Activated naive CD4-positive, alpha-beta T cell treated with anti-CD3 and anti-CD28 coated beads for 36 hours (primary cell): ENCODE data around the gene MAPK13. TPM values are rescaled to one million over a fixed set of nuclear protein-coding genes. Genes with fewer than 3 reads are reported as not detected.
"Not testable (repeated sequence)": the region's sequence is repeated elsewhere in the genome, so short reads cannot be mapped to it uniquely, and the experiment has no call there.

Source experiments
- CTCF ChIA-PET: fragments of 350-600 bp; sonication (Branson Sonifier 250); formaldehyde crosslinking; loops from one replicate; lab custom pipeline; 2021; ENCODE audit warnings: antibody characterized with exemption; lab: Charles Lee
- DNase-seq: peaks from one replicate; pipeline ENCODE4 v3.0.0-alpha.2; 2020
- H3K27ac Mint-ChIP-seq: one replicate; pipeline ENCODE4 v1.8.0; 2021; ENCODE audit warnings: mild to moderate bottlenecking, mixed read lengths
- H3K27me3 Mint-ChIP-seq: one replicate; pipeline ENCODE4 v1.8.0; 2021; ENCODE audit warnings: low read depth, mixed read lengths
- H3K36me3 Mint-ChIP-seq: one replicate; pipeline ENCODE4 v1.8.0; 2021; ENCODE audit warnings: low read depth, mixed read lengths
- H3K4me1 Mint-ChIP-seq: one replicate; pipeline ENCODE4 v1.8.0; 2021; ENCODE audit warnings: low read depth, mixed read lengths
- H3K4me3 Mint-ChIP-seq: one replicate; pipeline ENCODE4 v1.8.0; 2021; ENCODE audit warnings: mild to moderate bottlenecking, moderate library complexity, mixed read lengths
- H3K9me3 Mint-ChIP-seq: one replicate; pipeline ENCODE4 v1.8.0; 2021; ENCODE audit warnings: mixed read lengths
- intact Hi-C: fragments of 100-400 bp; cut with micrococcal nuclease; formaldehyde crosslinking; loops from one replicate; pipeline ENCODE4 v1.15.1; 2023
- total RNA-seq, 2 experiments: library from RNA; stranded (reverse); gene quantifications; one replicate each; pipeline ENCODE4 v1.2.3, GENCODE V29; 2021

The MAPK13 gene
- total RNA-seq, 2 experiments from 2014 or later = 49.8 to 51.4 TPM

DNA sequence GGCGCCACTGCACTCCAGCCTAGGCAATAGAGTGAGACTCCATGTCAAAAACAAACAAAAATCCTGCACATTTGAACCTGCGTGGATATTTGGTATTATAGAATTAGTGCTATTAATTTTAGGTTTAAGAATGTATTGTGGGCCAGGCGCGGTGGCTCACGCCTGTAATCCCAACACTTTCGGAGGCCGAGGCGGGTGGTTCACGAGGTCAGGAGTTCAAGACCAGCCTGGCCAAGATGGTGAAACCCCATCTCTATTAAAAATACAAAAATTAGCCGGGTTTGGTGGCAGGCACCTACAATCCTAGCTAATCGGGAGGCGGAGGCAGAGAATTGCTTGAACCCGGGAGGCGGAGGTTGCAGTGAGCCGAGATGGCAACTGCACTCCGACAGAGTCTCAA is 979 bp upstream of the MAPK13 start:
- H3K4me1 Mint-ChIP-seq = peaks cover 52% of the 10 kb centered on the region
- not testable (repeated sequence) for H3K27ac Mint-ChIP-seq, H3K27me3 Mint-ChIP-seq, H3K9me3 Mint-ChIP-seq, DNase-seq
- intact Hi-C loops = loop anchor here (10.0 kb wide), 1 partner anchor 465 kb away; the partner anchor contains the start of gene SRSF3
- CTCF ChIA-PET = interaction anchor here (1.0 to 4.6 kb wide), 3 partner anchors 7 to 75 kb away, joined by 4 to 33 read pairs (median 4); no protein-coding TSS in a partner anchor
- H3K36me3 Mint-ChIP-seq = peaks cover 17% of the 10 kb centered on the region
- H3K4me3 Mint-ChIP-seq = peak overlapping the region; percentile 10

DNA sequence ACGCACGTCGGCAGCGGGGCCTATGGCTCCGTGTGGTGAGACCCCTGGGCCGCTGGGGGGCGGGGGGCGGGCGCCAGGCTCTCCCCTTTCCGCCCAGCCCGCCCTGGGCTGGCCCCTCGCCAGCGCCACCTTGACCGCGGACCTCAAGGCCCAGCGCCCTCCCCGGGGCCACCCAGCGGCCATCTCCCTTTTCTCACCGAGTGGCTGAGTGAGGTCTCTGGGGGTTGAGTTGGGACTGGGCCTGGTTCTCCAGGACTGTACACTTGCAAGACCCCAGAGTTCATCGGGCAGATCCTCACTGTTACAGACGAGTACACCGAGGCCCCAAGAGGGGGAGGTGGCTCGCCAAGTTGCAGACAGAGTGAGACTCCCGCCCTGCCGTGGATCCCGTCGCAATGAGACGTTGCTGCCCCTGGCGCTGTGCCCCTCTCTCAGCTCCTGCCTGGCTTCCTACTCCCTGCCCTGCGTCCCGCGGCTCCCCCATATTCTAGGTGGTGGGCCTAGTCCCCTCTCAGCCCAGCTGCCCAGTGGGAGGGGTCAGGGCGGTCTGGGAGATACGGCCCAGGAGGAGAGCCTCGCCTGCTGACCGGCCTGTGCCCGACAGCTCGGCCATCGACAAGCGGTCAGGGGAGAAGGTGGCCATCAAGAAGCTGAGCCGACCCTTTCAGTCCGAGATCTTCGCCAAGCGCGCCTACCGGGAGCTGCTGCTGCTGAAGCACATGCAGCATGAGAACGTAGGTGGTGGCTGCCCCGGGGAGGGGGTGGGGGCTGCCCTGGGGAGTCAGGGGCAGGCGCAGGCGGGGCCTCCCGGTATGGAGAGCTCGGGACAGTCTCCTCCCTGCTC is 576 bp downstream of the MAPK13 start:
- Mint-ChIP-seq H3K4me1 (peaks cover 47% of the 10 kb centered on the region), H3K27me3 (no peaks in the 10 kb centered on the region), H3K4me3 (peak overlapping the region; percentile 83), H3K9me3 (no peaks in the 10 kb centered on the region), H3K36me3 (peaks cover 22% of the 10 kb centered on the region), H3K27ac (peak overlapping the region; percentile 93)
- peak; percentile 87 for DNase-seq
- CTCF ChIA-PET = interaction anchor here (0.5 to 4.6 kb wide), 11 partner anchors 9 to 395 kb away, joined by 3 to 33 read pairs (median 5); no protein-coding TSS in a partner anchor
- intact Hi-C loops = loop anchor here (1.0 to 5.0 kb wide), 6 partner anchors 11 to 626 kb away; partner anchors contain the start of genes BRPF3, KCTD20, MAPK14 and PXT1

- Mint-ChIP-seq H3K4me1 (peaks cover 41% of the 10 kb centered on the region), H3K9me3 (no peaks in the 10 kb centered on the region), H3K36me3 (peaks cover 27% of the 10 kb centered on the region), H3K27ac (peak overlapping the region; percentile 93), H3K4me3 (peak overlapping the region; percentile 83), H3K27me3 (no peaks in the 10 kb centered on the region)
- CTCF ChIA-PET = interaction anchor here (0.5 to 4.6 kb wide), 11 partner anchors 9 to 395 kb away, joined by 3 to 33 read pairs (median 5); no protein-coding TSS in a partner anchor
- intact Hi-C loops = loop anchor here (1.0 to 5.0 kb wide), 6 partner anchors 11 to 626 kb away; partner anchors contain the start of genes BRPF3, KCTD20, MAPK14 and PXT1
- peak; percentile 85 for DNase-seq
Observed at GRCh38 chr6:36131511-36132245, 1.4 kb downstream of the MAPK13 start.

DNA sequence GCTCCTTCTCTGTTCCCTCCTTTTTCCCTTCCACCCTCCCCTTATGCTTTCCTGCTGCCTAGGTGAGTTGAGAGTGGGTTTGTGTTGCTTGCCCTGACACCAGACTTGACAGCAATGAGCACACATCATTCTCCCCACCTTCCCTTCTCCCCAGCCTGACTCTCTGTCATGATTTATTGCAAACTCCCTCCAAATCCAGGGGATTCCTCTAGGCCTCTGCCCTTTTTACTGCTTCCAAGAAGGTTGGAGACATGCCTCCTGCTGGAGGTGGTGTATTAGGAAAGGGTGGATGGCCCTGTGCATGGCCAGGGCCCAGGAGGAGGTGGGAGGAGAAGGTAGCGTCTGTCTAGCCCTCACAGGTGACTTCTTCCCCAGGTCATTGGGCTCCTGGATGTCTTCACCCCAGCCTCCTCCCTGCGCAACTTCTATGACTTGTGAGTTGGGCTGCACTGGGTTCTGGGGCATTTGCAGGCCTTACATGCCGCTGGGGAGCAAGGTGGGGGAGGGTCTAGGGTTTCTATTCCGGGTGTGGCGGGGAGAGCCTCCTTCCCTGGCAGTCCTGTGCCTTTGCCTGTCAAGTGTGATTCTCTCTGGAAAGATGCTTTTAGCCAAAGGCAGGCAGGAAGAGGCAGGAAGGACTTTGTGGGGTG is 2.1 kb downstream of the MAPK13 start:
- CTCF ChIA-PET = interaction anchor here (0.8 to 4.6 kb wide), 9 partner anchors 9 to 170 kb away, joined by 3 to 33 read pairs (median 5); no protein-coding TSS in a partner anchor
- Mint-ChIP-seq H3K27me3 (no peaks in the 10 kb centered on the region), H3K27ac (peak overlapping the region; percentile 93), H3K4me3 (peak overlapping the region; percentile 83), H3K36me3 (peaks cover 33% of the 10 kb centered on the region), H3K4me1 (peaks cover 34% of the 10 kb centered on the region), H3K9me3 (no peaks in the 10 kb centered on the region)
- intact Hi-C loops = loop anchor here (5.0 kb wide), 2 partner anchors 310 to 625 kb away; partner anchors contain the start of genes KCTD20 and PXT1
- DNase-seq = no peak

DNA sequence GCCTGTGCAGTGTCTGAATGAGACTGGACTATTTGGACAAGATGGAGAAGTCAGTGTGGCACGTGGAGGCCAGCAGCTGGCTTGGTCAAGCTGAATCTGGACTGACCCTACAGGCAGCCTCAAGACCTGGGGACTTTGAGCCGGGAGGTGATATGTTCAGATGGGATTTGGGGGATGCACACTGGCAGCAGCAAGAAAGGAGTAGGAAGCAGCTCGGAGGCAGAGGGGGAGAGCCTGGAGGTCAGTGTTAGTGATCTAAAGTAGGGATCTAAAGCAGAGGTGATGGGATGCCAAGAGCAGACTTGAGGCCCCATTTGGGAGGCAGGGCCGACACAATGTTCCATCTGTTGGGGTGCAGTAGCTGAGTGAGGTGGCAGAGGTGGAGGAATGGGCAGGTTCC is 2.8 kb downstream of the MAPK13 start:
- DNase-seq = no peak
- peaks cover 32% of the 10 kb centered on the region for H3K4me1 Mint-ChIP-seq
- H3K4me3 Mint-ChIP-seq = no peak overlapping the region
- CTCF ChIA-PET = interaction anchor here (0.9 to 4.6 kb wide), 2 partner anchors 9 to 11 kb away, joined by 3 to 33 read pairs; no protein-coding TSS in a partner anchor
- intact Hi-C loops = loop anchor here (5.0 kb wide), 2 partner anchors 309 to 624 kb away; partner anchors contain the start of genes KCTD20 and PXT1
- no peaks in the 10 kb centered on the region for H3K9me3 Mint-ChIP-seq
- peaks cover 34% of the 10 kb centered on the region for H3K36me3 Mint-ChIP-seq
- peak overlapping the region; percentile 93 for H3K27ac Mint-ChIP-seq
- no peaks in the 10 kb centered on the region for H3K27me3 Mint-ChIP-seq

DNA sequence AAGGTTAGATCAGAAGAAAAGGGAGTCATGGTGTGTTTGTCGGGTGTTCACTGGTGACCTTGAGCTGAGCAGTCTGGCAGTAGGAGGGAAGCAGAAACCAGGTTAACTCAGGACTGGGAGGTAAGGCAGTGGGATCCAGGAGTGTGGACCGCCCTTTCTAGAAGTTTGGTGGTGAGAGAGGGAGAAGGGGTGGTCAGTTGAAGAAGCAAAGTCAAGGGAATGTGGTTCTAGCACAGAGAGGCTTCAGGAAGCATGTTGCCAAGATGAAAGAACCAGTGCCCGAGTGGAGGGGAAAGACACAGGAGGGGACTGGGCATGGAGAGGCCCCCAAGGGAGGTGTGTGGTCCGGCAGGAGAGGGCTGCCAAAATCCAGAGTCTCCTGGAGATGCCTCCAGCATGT is 3.6 kb downstream of the MAPK13 start:
- no peaks in the 10 kb centered on the region for H3K27me3 Mint-ChIP-seq
- H3K4me3 Mint-ChIP-seq = no peak overlapping the region

GRCh38 chr6:36135053-36135731 is 4.9 kb downstream of the MAPK13 start:
- Mint-ChIP-seq H3K27ac (no peak overlapping the region), H3K4me3 (no peak overlapping the region), H3K9me3 (no peaks in the 10 kb centered on the region), H3K4me1 (peaks cover 34% of the 10 kb centered on the region), H3K36me3 (peaks cover 46% of the 10 kb centered on the region), H3K27me3 (no peaks in the 10 kb centered on the region)
- CTCF ChIA-PET = interaction anchor here (0.6 kb wide), 1 partner anchor 87 kb away, joined by 3 read pairs; no protein-coding TSS in a partner anchor
- intact Hi-C loops = no loop called here
- no peak for DNase-seq

More for the DNA sequence above, 3.6 kb downstream of the MAPK13 start:
- no peak overlapping the region for H3K27ac Mint-ChIP-seq
- H3K9me3 Mint-ChIP-seq = no peaks in the 10 kb centered on the region
- CTCF ChIA-PET = interaction anchor here (0.6 to 0.7 kb wide), 3 partner anchors 72 to 120 kb away, joined by 3 to 6 read pairs (median 3); no protein-coding TSS in a partner anchor
- peaks cover 37% of the 10 kb centered on the region for H3K36me3 Mint-ChIP-seq
- intact Hi-C loops = loop anchor here (5.0 kb wide), 2 partner anchors 308 to 623 kb away; partner anchors contain the start of genes KCTD20 and PXT1
- DNase-seq = no peak
- H3K4me1 Mint-ChIP-seq = peaks cover 27% of the 10 kb centered on the region

DNA sequence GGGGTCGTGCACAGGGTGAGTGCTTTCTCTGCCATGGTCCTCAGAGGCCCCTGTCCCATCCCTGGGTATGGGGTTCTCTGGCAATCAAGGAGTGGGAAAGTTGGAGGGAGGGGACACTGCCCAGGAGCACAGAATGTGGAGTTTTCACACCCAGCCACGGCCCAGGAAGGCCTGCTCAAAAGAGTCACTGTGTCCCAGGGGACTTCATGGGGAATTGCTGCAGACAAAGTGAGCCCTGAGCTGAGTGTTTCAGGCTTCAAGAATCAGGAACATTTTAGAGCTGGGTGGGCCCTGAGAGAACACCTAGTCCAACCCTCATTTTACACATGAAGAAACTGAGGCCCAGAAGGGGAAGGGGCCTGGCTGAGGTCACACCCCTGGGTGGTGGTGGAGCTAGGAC is 5.7 kb downstream of the MAPK13 start:
- Mint-ChIP-seq H3K27ac (no peak overlapping the region), H3K4me1 (peaks cover 41% of the 10 kb centered on the region), H3K9me3 (no peaks in the 10 kb centered on the region), H3K27me3 (no peaks in the 10 kb centered on the region), H3K4me3 (no peak overlapping the region), H3K36me3 (peaks cover 47% of the 10 kb centered on the region)
- intact Hi-C loops = no loop called here
- no peak for DNase-seq
- CTCF ChIA-PET = no interaction called here

GRCh38 chr6:36136551-36136950 is 6.2 kb downstream of the MAPK13 start:
- Mint-ChIP-seq H3K9me3 (no peaks in the 10 kb centered on the region), H3K4me1 (peaks cover 45% of the 10 kb centered on the region), H3K36me3 (peaks cover 47% of the 10 kb centered on the region), H3K27me3 (no peaks in the 10 kb centered on the region), H3K4me3 (no peak overlapping the region), H3K27ac (no peak overlapping the region)
- DNase-seq = no peak
- CTCF ChIA-PET = no interaction called here
- intact Hi-C loops = no loop called here

- no peaks in the 10 kb centered on the region for H3K9me3 Mint-ChIP-seq
- DNase-seq = no peak
- H3K4me3 Mint-ChIP-seq = no peak overlapping the region
- no peaks in the 10 kb centered on the region for H3K27me3 Mint-ChIP-seq
- CTCF ChIA-PET = interaction anchor here (0.6 to 1.0 kb wide), 3 partner anchors 52 to 75 kb away, joined by 3 read pairs; no protein-coding TSS in a partner anchor
- peaks cover 40% of the 10 kb centered on the region for H3K36me3 Mint-ChIP-seq
- intact Hi-C loops = no loop called here
- peaks cover 29% of the 10 kb centered on the region for H3K4me1 Mint-ChIP-seq
- H3K27ac Mint-ChIP-seq = no peak overlapping the region
Observed at GRCh38 chr6:36138667-36139066, 8.4 kb downstream of the MAPK13 start.

DNA sequence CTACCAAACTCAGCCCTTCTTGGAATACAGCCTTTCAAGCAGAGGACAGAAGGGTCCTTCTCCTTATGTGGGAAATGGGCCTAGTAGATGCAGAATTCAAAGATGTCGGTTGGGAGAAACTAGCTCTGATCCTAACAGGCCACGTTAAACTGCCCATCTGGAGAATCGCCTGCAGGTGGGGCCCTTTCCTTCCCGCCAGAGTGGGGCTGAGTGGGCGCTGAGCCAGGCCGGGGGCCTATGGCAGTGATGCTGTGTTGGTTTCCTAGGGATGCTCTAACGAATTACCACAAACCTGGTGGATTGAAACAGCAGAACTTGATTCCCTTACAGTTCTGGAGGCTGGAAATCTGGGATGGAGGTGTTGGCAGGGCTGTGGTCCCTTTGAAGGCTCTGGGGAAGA is 9.1 kb downstream of the MAPK13 start:
- H3K9me3 Mint-ChIP-seq = no peaks in the 10 kb centered on the region
- intact Hi-C loops = no loop called here
- no peaks in the 10 kb centered on the region for H3K27me3 Mint-ChIP-seq
- CTCF ChIA-PET = interaction anchor here (0.6 to 1.0 kb wide), 3 partner anchors 51 to 74 kb away, joined by 3 read pairs; no protein-coding TSS in a partner anchor
- peaks cover 25% of the 10 kb centered on the region for H3K4me1 Mint-ChIP-seq
- H3K4me3 Mint-ChIP-seq = no peak overlapping the region
- peak overlapping the region; percentile 50 for H3K27ac Mint-ChIP-seq
- DNase-seq = no peak
- peaks cover 36% of the 10 kb centered on the region for H3K36me3 Mint-ChIP-seq
